Measurements from ENCODE around the gene GPALPP1. TPM values are rescaled to one million over a fixed set of nuclear protein-coding genes. Genes with fewer than 3 reads are reported as not detected.

GPALPP1 gene
- total RNA-seq, 1 donor from 2014 or later = 35.8 TPM

GRCh38 chr13:45064889-45065288 lies 75.6 kb downstream of the GPALPP1 start:
- POLR2A ChIA-PET = no interaction called here
- no peak overlapping the region for H3K27ac Mint-ChIP-seq
- H3K36me3 Mint-ChIP-seq (ENCODE audit: low read depth) = no peaks in the 10 kb centered on the region
- peaks cover 11% of the 10 kb centered on the region for H3K27me3 Mint-ChIP-seq
- intact Hi-C loops (cut with micrococcal nuclease) = no loop called here
- no peak overlapping the region for H3K4me3 Mint-ChIP-seq
- ATAC-seq (ENCODE audit: low read depth) = no peak
- no peak for DNase-seq
- no peaks in the 10 kb centered on the region for H3K9me3 Mint-ChIP-seq
- CTCF ChIA-PET = no interaction called here
- TF ChIP-seq CTCF (IDR thresholded peaks at IDR 0.05) = no peak
- H3K4me1 Mint-ChIP-seq = peaks cover 4% of the 10 kb centered on the region

GRCh38 chr13:45068036-45069001 lies 79.0 kb downstream of the GPALPP1 start:
- TF ChIP-seq CTCF (IDR thresholded peaks at IDR 0.05) = no peak
- intact Hi-C loops (cut with micrococcal nuclease) = no loop called here
- peaks cover 11% of the 10 kb centered on the region for H3K27me3 Mint-ChIP-seq
- DNase-seq (no peak), ATAC-seq (ENCODE audit: low read depth) (no peak)
- H3K4me1 Mint-ChIP-seq = peaks cover 4% of the 10 kb centered on the region
- no peaks in the 10 kb centered on the region for H3K36me3 Mint-ChIP-seq (ENCODE audit: low read depth)
- H3K27ac Mint-ChIP-seq = no peak overlapping the region
- H3K4me3 Mint-ChIP-seq = no peak overlapping the region
- no peaks in the 10 kb centered on the region for H3K9me3 Mint-ChIP-seq
- ChIA-PET POLR2A (no interaction called here), CTCF (no interaction called here)

GRCh38 chr13:45073809-45074208 lies 84.5 kb downstream of the GPALPP1 start:
- POLR2A ChIA-PET = interaction anchor here (0.7 kb wide), 1 partner anchor 391 kb away, joined by 7 read pairs; the partner anchor contains the start of gene COG3

GRCh38 chr13:45074721-45075120 lies 85.4 kb downstream of the GPALPP1 start:
- intact Hi-C loops (cut with micrococcal nuclease) = no loop called here
- CTCF ChIA-PET = no interaction called here
- Mint-ChIP-seq H3K4me3 (no peak overlapping the region), H3K36me3 (ENCODE audit: low read depth) (no peaks in the 10 kb centered on the region), H3K9me3 (no peaks in the 10 kb centered on the region), H3K27ac (no peak overlapping the region), H3K4me1 (no peaks in the 10 kb centered on the region), H3K27me3 (peaks cover 16% of the 10 kb centered on the region)
- POLR2A ChIA-PET = interaction anchor here (0.7 kb wide), 1 partner anchor 390 kb away, joined by 7 read pairs; the partner anchor contains the start of gene COG3
- TF ChIP-seq CTCF (IDR thresholded peaks at IDR 0.05) = no peak
- DNase-seq (no peak), ATAC-seq (ENCODE audit: low read depth) (no peak)

More at GRCh38 chr13:45073809-45074208, 84.5 kb downstream of the GPALPP1 start:
- DNase-seq (no peak), ATAC-seq (ENCODE audit: low read depth) (no peak)
- Mint-ChIP-seq H3K36me3 (ENCODE audit: low read depth) (no peaks in the 10 kb centered on the region), H3K27me3 (peaks cover 22% of the 10 kb centered on the region), H3K27ac (no peak overlapping the region), H3K4me1 (no peaks in the 10 kb centered on the region), H3K4me3 (no peak overlapping the region), H3K9me3 (no peaks in the 10 kb centered on the region)
- no peak for TF ChIP-seq CTCF (IDR thresholded peaks at IDR 0.05)
- intact Hi-C loops (cut with micrococcal nuclease) = no loop called here
- CTCF ChIA-PET = no interaction called here

- H3K4me3 Mint-ChIP-seq = no peak overlapping the region
These were observed 88.7 kb downstream of the GPALPP1 start for GRCh38 chr13:45078003-45078402.

More at GRCh38 chr13:45078003-45078402, 88.7 kb downstream of the GPALPP1 start:
- DNase-seq (no peak), ATAC-seq (ENCODE audit: low read depth) (no peak)
- Mint-ChIP-seq H3K36me3 (ENCODE audit: low read depth) (no peaks in the 10 kb centered on the region), H3K9me3 (no peaks in the 10 kb centered on the region), H3K27me3 (peaks cover 16% of the 10 kb centered on the region), H3K27ac (no peak overlapping the region), H3K4me1 (no peaks in the 10 kb centered on the region)
- no peak for TF ChIP-seq CTCF (IDR thresholded peaks at IDR 0.05)
- POLR2A ChIA-PET = no interaction called here
- intact Hi-C loops (cut with micrococcal nuclease) = no loop called here
- CTCF ChIA-PET = no interaction called here
